HG03045 (cell line): ENCODE data around the gene CFAP74.
A peak's percentile ranks its signal among the peaks of the same experiment; 100 is the strongest.

Experiments
- ATAC-seq: cut with Tn5 transposase; IDR thresholded peaks from one replicate; pipeline ENCODE4 v1.9.1; 2021; ENCODE audit warnings: mild to moderate bottlenecking, moderate library complexity; ENCODE audit not compliant: unreplicated experiment

CFAP74 gene, protein sequence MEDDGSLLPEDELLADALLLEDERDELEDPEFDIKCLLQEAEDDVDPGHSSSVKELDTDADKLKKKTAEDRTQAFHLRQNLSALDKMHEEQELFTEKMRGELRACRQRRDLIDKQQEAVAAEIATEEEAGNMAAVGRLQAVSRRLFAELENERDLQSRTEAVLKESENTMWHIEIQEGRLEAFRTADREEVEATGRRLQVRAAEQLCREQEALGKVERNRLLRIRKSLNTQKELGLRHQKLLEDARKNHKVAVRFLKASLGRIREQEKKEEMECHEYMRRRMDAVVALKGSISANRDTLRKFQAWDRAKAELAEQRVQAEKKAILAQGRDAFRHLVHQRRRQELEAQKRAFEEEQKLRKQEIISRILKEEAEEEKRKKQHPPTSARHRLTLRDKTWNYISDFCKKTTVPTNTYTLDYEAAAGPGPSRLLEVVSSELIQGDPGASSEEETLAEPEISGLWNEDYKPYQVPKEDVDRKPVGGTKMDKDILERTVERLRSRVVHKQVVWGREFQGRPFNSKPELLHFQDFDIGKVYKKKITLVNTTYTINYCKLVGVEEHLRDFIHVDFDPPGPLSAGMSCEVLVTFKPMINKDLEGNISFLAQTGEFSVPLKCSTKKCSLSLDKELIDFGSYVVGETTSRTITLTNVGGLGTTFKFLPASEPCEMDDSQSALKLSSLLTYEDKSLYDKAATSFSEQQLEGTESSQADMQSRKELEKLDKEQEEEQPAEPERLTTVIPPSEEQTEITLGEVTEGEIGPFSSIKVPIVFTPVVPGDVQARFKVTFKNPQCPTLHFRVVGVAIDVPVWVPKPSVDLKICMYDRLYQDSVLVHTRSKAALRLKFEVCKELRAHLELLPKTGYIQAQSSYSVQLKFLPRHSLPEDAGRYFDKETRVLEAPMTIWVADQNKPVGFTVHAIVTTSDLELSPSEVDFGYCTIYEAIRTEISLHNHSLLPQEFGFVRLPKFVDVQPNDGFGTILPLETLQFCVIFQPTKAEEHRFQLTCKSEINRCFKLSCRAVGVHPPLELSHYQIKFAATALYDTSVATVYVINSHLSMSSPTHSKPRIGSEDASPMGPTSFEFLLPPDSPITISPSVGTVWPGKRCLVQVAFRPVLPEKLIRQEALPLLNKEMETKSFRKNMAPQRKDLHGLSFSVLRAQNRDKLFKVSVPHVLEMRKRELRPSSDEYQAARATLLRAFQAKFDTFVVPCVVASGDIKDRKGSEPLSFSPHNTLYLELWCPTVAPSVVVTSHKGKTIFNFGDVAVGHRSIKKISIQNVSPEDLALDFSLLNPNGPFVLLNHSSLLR (N-terminal part only)

DNA sequence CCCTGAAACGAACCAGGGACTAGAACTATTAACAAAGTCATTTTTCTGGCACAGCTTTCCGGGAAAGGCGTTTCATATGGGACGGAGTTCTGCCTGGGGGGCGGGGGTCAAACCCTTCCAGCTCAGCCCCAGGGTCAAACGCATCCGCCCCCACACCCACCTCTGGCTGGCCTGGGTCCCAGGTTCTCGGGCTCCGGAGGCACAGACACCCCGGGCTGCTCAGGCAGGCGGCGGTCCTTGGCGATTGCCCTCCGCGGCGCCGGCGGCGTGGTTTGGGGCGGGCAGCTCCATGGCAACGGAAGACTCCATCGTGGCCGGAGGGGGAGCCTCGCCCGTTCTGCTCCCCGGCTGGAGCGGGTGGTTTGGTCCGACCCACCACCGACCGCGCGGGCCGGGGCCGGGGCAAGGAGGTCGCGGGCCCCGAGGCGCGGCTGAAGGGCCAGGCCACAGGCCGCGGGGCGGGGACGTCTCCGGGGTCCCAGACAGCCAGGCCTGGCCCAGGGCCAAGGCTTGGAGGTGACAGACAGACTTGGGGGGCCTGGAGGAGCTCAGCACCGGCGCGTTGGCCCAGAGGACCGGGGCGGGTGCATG, at the start of gene CFAP74:
Gene CFAP74, minus strand, starts transcription at position 246 of the 591 bp plus-strand sequence. CDS start 12,830 bp downstream, outside the sequence.
- no peak for ATAC-seq

DNA sequence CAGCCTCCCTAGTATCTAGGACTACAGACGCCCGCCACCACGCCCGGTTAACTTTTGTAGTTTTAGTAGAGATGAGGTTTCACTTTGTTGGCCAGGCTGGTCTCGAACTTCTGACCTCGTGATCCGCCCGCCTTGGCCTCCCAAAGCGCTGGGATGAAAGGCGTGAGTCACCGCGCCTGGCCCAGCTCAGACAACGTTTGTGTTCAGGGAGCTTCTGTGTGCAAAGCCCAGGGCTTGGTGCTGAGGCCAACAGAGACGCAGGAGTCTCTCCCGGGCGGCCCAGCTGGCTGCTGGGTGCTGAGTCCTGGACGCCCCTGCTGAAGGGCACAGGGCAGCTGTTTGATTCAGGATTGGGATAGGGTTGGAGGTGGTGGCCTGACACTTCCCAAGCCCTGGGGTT, 49.6 kb upstream of the CFAP74 start:
- ATAC-seq, result no peak

DNA sequence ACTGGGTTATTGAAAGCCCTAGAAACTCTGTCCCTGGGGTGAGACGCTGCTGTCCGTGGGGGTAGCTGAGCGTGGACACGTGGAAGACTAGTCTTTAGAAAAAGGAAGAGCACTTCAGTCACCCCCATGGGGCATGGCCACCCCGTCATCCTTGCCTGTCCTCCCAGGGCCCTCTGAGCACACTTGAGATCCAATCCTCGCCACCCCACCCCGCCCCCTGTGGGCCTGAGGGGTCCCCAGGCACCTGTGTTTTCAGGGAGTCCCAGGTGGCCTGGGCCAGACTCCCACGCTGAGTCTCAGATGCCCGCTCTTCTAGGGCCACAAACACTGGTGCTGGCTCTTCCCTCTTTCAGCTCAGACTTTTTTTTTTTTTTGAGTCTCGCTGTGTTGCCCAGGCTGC, 49.2 kb upstream of the CFAP74 start:
- ATAC-seq, result no peak

DNA sequence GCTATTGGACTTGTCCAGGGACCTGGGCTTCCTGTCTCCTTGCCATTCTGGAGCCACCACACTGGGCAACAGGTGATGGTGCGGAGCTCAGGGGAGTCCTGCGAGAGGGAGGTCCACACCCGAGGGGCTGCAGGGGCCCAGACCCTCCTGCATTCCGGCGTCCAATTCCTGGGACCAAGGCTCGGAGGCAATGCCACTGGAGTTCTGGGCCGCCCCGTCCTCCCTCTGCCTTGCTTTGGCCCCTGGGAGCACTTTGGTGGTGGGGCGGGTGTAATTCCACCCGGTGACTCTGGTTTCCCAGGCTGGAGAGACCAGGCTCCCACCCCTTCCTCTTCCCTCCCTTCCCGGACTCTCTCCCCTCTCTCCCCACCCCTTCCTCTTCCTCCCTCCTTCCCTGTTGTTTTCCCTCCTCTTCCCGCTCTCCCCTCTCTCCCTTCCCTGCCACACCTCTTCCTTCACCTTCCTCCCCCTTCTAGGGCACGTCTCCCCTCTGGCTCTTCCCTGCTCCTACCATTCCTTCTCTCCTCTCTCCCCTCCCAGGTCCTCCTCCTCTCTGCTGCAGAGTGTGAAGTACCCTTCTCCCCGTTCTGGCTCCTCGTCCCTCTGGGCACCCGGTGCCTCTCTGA, 48.6 kb upstream of the CFAP74 start:
- no peak for ATAC-seq

DNA sequence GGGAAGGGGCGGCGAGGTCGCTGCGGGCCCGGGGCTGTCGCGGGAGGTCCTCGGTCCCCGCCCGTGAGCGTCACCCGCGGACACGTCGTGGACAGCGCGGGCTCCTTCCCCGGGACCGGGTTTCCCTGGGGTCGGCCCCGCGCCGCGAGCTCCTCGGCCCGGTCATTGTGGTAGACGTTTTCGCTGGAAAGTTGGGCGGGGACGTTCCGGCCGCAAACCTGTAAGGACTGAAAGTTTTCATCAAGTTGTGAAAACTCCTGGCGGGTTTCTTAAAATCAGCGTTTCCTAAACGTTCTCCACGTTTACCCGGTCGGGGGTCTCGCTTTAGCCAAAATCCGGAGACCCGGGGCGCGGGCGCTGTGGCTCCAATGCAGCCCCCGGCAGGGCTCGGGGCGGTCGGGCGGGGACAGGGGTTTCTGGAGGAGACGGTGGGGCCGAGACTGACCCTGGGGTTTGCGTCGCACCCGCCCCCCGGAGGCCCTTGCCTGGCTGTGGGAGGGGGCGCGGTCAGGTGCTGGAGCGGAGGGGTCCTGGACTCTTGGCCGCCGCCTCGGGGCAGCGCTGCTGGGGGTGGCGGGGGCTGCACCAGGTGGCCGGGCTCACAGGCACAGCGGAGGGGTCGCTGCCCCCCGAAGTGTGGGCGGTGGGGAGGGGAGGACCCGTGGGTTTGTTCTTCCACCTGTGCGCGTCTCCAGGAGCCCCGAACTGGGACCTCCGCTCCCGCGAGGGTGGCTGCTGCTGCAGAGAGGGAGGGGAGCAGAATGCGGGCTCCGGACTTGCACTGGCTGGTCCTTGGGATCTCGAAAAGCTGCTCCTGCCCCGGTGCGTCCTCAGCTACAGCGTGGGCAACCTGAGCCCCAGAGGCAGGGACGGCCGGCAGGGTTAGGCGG, 47.5 kb upstream of the CFAP74 start:
- no peak for ATAC-seq

DNA sequence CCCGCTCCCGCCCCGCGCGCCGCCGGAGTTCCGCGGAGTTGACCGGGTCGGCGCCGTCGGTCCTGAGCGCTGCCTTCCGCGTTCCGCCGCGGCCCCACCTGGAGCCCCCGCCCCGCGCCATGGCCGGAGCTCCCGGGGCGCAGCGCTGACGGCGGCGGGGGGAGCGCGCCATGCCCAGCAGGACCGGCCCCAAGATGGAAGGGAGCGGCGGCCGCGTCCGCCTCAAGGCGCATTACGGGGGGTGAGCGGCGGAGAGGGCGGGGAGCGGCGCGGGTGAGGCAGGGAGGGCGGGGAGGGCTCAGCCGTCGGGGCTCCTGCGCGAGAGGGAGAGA, 46.8 kb upstream of the CFAP74 start:
- no peak for ATAC-seq

DNA sequence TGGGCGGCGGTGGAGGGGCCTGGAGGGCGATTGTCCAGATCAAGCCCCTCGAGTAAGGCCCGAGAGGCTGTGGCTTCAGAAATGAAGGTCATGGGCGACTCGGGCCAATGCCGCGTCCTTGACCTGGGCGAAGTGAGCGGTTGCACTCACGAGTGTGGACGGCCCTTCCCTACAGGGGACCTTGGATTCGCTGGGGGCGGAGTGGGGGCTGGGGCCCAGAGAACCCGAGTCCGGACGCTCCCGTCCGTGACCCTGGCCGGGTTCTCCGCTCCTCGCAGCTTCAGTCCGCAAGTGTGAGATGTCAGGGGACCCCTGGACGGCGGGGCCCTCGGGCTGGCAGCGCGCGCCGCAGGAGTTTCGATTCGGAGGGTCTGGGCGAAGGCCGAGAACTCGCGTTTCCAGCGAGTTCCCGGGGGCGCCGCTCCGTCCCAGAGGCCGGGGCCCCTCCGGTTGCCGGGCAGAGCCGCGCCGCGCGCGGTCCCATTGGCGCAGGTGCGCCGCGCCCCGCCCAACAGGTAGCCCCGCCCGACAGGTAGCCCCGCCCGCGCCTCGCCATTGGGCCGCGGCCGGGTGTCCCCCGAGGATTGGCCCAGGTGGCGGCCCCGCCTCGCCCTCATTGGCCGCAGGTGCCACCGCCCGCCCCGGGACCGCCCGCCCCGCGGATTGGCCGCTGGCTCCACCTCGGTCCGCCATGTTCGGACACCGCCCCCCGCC, 46.3 kb upstream of the CFAP74 start, which contains the start of gene PRKCZ:
Gene PRKCZ, plus strand, starts transcription at position 694 of the 714 bp plus-strand sequence. CDS start 220 bp downstream, outside the sequence.
- peak; percentile 75 for ATAC-seq

DNA sequence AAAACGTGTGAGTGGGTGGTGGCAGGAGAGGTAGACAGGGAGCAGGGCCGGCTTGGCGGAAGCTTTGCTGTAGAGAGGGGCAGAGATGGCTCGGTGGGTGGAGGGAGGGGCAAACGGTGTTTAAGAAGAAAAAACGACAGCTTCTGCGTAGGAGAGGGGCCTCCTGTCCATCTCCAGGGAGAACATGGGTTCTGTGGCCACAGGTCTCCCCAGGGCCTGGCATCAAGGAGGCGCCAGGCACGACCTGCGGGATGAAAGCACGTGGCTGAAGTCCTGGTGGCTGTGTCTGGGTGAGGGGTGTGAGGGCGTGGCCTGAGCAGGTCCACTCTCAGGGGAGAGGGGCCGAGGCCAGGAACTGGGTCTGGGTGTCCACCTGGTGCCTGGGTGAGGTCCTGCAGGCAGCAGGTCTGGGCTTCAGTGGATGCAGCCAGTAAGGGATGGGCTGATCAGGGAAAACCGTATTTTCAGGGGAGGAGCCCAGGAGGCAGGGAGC, 45.7 kb upstream of the CFAP74 start:
- ATAC-seq, result no peak

DNA sequence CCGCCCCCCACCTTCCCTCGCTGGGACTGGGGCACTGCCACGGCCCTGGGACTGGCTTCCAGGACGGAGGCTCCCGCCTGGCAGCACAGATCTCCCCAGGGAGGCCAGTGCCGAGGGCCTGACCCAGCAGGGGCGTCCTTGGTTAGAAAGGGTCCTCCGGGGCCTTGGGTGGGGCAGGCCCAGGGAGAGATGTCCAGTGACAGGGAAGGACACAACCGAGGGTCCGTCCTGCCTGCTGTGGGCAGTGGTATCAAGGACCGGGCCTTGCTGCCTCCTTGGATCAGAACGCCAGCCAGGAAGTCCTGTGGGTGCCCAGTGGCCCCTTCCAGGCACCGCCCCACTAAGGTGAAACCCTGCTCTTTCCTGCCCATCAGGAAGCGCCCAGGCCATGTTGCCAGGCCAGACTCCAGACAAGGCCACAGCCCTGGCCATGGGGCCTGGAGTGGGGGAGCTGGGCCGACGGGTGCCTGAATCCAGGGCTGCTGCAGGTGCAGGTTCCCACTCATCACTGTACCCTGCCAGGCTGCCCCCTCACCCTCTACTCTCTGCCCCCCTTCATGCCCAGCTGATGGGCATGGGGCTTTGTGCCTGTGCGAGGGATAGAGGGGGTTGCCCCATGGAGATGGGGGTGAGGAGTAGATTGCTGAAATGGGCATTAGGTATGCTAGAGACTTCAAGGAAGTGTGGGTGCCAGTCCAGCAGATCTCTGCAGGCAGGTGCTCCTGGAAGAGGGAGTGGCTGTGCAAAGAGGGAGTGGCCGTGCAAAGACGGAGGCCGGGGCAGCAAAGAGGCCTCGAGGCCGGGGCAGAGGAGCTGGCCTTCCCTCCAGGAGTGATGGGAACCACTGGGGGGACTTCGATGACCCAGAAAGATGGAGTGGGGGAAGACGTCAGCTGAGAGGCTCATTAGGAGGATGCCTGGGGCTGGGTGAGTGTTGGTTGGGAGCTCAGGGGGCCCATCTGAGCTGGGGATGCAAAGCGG, 44.5 kb upstream of the CFAP74 start:
- no peak for ATAC-seq

DNA sequence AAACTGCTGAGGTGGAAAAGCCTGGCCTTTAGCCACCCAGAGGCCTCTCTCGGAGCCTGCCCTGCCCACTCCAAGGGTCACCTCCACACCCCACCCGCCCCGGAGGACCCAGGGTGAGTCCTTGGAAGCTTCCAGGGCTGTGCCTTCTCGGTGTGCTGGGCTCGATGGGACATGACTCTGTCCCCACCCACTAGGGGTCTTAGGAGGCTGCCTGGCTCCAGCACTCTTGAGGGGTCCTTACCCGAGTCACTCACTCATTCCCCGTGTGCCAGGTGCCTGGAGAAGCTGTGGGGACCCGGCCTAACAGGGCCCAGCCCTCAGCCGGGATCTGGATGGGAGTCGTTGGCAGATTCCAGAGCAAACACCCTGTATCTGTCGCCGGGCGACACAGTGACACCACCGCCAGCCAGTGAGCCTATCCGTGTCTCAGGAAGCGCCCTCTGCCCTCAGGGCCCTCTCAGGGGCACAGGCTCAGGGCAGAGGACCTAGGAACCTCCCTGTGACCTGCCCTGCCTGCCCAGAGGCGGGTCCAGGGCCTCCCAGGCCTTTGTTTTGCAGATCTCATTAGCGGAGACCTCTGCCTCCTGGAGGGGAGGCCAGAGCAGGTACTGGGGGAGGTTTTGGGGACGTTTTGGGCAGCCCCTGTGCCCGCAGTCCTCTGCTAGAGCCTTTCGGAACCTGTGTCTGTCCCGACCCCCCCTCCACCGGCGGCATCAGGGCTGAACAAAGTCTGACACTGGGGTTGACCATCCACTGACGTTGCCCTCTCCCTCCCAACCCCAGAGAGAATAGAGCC, 43.6 kb upstream of the CFAP74 start:
- ATAC-seq, result no peak

DNA sequence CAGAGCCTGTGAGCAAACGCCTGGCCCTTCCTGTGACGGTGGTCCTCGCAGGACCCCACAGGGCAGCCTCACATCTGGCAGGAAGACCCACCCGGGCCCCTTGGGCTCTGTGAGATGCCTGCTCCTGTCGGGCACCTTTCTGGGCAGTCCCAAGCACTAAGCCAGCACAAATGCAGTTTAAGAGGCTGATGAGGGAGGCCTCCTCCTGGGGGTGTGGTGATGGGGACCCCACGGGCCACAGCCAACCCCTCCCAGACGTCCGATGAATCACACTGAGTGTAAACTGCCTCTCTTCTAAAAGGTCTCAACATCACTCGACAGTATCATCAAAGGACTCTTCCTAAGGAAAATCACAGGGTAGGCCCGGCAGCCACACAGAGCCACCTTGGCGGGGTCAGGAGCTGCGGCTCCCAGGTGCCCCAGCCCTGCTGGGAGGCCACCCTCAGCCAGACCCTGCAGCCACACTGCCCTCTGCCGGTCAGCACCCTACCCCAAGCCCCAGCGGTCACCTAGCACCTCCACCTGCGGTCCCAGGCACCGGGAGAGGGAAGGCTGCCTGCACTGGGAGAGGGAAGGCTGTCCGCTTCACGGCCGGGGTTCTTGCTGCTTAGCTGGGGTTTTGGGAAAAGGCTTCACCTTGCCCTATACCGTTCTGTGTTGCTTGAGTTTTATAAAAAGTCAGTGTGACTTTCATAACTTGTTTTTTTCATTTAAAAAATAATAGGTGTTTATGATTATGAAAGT, 42.8 kb upstream of the CFAP74 start:
- ATAC-seq, result no peak

DNA sequence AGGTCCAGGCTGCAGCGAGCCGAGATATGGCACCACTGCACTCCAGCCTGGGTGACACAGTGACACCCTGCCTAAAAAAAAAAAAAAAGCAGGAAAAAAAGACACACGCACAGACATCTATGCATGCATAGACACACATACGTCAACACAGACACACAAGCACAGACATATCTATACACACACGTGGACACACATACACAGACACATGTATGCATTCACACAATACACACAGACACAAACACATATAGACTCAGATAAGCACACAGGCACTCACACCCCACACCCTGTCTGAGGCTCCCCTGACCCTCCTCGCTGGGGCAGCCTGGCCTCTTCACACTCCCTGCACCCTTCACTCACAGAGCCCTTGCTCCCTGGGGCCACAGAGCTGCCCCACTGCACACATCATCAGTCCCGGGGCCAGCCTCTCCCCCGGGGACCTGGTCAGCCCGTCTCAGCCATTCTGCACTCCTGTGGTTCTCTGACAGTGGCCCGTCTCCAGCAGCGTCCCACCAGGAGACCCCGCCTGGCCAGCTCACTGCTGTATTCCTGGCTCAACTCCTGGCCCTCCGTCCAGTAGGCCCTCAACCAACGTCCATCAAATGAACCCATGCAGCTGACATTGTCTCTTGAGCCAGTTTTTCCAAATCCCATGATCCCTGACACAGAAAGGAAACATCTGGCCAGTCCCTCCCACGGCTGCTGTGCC, 42.0 kb upstream of the CFAP74 start:
- ATAC-seq, result no peak

DNA sequence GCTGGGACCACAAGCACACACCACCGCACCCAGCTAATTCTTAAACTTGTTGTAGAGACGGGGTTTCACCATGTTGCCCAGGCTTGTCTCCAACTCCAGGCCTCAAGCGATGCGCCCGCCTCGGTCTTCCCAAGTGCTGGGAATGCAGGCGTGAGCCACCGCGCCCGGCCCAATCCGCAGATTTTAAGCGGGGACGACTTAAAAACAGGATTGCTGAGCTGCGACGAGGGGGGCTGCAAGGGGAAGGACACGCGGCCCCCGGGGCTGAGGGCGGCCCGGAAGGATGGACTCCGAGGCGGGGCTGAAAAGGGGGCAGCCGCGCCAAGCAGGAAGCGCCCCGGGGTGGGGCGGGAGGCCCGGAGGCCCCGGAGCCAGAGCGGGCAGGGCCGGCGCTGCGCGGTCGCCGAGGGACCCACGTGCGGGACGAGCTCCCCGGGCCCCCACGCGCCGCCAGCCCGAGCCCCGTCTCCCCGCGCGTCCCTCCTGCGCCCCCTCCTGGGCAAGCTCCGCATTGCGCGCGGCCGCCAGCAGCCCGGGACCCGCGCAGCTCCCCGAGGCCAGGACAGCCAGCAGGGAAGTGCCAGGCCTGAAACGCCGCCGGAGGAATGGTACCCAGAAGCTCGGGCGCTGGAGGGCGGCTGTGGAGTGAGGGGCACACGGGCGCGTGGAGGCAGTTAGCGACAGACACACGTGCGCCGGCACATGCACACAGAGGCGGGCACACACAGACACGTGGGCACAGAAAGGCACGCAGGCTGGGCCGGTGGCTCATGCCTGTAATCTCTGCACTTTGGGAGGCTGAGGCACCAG, 41.1 kb upstream of the CFAP74 start:
- no peak for ATAC-seq

DNA sequence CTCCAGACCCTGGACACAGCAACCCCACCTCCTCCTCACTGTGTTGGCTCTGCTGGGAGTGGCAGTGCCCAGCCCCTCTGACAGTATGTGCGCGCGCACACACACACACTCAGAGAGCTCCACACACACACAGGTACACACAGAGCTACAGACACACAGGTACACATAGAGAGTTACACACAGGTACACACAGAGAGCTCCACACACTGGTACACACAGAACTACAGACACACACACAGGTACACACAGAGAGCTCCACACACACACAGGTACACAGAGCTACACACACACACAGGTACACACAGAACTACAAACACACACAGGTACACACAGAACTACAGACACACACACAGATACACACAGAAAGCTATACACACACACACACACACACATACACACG, 40.3 kb upstream of the CFAP74 start:
- no peak for ATAC-seq
